GM18498 (cell line): ENCODE results near the gene SSH2.
A peak's percentile ranks its signal among the peaks of the same experiment; 100 is the strongest.

Experiments used
- ATAC-seq: cut with Tn5 transposase; IDR thresholded peaks from one replicate; pipeline ENCODE4 v1.9.1; 2021; ENCODE audit warnings: mild to moderate bottlenecking, moderate library complexity; ENCODE audit not compliant: unreplicated experiment

Gene SSH2

DNA sequence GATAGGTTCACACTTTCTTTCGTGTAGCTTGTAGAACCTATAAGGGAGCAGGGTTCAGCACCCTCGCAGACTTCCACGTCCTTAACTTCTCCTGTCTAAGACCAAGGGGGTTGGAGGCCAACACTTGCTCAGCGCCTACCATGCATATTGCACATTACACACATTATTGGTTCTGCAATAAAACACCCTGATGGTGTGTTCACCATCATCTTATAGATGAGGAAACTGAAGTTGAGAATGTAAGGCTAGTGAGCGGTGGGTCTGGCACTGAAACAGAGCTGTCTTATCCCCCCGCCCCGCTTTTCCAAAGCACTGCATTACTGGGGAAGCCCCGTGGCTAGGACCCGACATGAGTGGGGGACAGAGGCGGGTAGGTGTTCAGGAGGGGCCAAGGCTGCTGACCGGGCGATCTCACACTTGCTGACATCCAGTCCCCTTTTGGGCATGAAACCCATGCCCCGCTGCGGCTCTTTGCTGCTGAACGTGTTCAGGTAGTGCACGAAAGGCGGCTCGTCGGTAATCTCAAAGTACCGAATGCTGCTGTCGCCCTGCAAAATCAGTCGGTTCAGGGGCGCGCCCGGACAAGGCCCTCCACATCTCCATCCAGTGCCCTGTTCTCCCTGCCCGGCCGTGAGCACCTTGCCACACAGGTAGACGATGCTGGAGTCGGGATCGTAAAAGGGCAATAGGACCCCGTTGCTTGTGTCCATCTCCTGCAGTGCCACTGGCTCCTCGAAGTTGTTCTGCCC is 313.6 kb downstream of the SSH2 start:
- no peak for ATAC-seq

DNA sequence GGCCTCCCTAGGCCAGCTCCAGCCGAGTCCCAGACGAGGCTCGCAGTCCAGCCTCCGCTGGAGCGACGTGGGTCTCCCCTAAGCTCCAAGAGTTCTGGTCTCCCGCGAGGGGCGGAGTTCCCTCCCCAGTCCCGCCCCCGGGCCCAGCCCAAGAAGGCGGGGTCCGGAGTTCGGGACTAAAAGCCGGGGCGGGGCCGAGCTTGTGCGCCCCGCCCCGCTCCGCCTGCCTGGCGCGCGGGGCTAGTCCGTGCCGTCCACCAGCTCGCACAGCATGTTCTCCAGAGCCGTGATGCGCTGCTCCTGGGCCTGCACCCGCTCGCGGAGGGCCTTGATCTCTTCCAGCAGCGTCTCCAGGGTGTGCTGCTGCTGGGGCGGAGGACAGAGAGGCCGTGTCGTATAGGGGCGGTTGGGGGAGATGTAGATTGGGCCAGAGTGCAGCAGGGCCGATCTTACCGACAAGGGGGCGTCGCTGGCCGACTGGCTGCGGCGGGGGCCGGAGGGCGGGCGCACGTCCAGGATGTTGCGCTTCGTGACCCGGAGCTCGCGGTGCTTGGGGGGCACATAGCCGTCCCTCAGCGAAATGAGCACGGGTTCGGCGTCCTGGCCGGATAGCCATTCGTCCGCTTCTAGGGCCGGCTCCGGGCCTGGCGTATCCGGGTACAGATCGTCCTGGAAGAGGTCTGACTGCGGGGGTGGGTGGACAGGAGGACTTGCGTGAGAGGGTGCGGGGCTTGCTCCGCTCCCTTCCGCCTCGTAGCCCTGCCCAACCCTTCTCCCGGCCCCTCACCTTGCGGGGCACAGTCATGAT is 314.3 kb downstream of the SSH2 start:
- peak; percentile 65 for ATAC-seq

DNA sequence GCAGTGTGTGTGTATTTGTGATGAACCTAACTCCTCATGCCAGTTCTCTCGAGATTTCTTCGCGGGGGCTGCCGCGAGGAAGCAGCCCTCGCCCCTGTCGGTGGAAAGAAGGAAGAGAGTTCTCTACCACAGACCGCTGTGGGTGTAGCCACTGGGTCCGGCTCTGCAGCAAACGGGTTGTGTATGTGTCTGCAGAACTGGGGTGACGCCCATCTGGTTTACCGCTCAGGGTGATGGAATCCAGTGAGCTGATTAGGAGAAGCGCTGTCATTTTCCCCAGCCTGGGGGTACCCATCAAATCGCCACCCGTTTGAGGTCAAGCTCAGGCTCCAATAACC is 315.0 kb downstream of the SSH2 start:
- ATAC-seq: no peak

DNA sequence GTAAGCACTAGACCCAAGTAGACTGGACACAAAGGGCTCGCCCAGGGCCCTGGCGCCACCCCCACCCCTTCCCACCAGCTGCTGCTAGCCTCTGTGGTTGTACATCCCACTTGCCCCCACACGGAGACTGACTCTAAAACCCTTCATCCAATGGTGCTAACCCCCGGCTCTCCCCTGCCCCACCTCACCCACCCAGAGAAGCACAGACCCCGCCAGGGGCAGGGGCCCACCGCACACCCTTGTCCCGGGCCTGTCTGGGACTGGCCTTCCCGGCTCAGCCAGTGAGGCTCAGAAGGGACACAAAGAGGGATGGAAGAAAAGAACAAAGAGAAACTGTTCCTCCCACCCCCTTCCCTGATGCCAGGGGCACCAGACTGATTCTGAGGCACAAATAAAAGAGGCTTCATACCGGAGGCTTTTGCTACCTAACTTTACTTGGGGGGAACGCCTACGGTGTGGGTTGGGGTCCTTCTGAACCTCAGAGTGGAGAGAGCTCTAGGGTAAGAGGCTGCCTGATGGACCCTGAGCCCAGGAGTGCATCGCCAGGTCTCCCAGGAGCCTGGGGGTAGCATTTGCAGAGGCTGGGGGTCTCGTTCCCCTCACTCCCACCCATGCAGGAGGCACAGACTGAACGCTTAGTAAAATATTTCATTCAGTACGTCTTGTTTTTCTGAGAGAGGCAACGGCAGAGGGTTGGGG is 315.5 kb downstream of the SSH2 start:
- no peak for ATAC-seq

DNA sequence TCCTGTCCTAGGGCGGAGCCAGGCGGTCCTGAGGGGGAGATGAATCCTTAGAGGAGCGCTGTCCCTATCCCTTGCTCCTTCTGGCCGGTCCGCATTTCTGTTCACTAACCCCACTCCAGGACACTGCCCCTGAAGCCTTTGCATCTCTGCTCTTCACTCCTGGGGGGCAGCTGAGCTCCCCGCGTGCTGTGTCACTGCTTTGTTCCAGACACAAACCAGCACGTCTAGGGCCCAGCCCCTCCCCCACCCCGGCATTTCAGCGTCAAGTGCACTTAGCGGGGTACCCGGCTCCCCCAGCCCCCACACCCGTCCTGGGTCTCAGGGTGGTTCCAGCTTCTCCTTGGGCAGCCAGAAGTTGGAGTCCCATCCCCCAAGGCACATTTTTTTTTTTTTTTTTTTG is 316.2 kb downstream of the SSH2 start:
- ATAC-seq: no peak

DNA sequence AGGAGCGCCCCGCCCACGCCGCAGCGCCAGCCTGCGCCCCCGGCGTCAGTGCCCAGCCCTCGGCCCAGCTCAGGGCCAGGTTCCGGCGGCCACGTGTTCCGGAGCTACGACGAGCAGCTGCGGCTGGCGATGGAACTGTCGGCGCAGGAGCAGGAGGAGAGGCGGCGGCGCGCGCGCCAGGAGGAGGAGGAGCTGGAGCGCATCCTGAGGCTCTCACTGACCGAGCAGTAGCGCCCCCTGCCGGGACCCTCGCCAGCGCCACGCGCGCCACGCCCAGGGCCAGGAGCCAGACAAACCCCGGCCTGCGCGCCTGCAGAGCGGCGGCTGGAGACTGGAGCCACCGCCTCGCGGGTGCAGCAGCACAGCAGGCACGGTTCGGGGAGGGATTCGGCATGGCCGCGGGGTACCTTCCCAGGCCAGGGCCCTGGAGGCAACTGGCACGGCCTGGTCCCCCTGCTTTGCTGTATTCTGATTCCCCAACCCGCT is 316.6 kb downstream of the SSH2 start:
- ATAC-seq: peak; percentile 40

DNA sequence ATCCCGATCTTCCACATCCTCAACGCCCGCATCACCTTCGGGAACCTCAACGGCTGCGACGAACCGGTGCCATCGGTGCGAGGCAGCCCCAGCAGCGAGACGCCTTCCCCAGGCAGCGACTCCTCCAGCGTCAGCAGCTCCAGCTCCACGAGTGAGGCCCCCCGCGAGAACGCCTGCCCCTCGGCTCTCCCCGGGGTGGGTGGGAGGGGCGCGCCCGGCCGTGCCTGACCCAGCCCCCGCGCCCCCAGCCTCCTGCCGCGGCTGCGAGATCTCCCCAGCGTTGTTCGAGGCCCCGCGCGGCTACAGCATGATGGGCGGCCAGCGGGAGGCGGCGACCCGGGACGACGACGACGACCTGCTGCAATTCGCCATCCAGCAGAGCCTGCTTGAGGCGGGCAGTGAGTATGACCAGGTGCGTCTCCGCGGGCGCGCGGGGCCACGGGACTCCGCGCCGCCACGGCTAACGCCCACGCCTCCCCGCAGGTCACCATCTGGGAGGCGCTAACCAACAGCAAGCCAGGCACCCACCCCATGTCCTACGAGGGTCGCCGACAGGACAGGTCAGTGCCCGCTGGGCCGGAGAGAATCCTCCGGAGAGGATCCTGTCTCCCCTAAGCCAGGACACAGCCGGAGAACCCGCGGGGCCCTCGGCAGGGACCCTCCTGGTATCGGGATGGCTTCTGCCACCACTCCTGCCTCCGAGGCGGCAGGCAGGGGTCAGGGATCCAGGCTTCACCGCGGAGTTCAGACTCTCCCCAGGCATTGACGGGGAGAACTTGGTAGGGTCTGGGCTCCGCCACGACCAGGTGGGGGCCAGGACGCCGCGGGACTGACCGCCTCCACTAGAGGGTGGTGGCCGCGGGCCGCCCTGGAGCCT is 317.4 kb downstream of the SSH2 start:
- no peak for ATAC-seq

DNA sequence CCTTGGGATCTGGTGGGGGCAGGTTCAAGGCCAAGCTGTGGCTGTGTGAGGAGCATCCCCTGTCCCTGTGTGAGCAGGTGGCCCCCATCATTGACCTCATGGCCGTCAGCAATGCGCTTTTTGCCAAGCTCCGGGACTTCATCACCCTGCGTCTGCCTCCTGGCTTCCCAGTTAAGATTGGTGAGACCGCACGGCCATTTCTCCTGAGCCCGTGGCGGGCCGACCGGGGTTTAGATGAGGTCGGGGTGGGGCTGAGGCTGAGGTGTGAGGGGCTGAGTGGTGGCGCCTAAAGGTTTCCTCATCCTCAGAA is 318.0 kb downstream of the SSH2 start:
- ATAC-seq: no peak

DNA sequence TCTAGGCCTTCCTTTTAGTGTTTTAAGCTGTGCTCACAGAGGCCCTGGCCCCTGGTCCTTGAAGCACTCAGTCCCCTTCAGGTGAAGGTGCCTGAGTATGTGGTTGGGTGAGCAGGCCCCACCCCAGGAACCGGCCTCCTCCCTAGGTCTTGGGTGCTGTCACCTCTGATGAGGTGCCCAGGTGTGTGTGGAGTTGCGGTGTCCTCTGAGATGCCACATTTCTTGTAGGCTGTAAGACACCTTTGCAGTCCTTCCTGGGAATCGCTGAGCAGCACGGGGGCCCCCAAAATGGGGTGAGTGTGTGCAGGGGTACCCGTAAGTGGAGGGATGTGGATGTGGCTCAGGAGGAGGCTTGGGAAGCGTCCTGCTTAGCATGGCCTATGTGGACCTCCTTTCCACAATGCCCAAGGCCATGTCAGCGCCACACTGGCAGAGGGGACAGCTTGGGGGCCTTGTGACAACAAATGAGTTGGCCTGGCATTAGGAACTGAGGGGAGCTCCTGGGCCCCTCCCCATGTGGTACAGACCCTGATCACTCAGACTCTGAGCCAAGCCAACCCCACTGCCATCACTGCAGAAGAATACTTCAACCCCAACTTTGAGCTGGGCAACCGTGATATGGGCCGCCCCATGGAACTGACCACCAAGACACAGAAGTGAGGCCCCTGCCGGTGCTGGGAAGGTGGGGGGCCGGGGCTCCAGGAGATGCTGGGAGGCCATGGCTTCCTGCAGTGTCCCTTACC is 318.5 kb downstream of the SSH2 start:
- ATAC-seq: no peak

DNA sequence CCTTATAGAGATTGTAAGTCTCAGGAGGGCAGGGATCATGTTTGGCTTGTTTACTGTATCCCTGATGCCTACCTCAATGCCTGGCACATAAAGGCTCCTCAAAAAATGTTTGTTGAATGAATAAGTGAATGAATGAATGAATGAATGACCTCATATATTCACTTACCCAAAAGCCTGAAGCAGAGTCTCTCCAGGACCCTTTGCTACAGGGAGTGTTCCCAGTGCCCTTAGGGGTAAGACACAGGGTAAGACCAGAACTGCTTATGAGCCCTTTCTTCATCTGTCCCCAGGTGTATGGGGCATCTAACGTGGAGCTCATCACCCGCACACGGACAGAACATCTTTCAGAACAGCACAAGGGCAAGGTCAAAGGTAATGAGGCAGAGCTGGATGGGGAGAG is 319.6 kb downstream of the SSH2 start:
- no peak for ATAC-seq

DNA sequence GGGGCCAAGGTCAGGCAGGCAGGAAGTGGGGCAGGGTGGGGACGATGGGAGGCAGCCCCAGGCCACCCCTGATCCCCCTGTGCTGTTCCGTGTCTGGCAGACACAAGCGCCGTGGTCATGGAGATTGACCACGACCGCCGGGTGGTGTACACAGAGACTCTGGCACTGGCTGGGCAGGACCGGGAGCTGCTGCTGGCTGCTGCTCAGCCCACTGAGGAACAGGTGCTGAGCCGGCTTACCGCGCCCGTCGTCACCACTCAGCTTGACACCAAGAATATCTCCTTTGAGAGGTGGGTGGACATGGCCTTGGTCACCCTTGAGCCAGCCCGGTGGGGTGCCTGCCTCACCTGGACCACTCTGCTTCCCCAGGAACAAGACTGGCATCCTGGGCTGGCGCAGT is 321.0 kb downstream of the SSH2 start:
- ATAC-seq: no peak

DNA sequence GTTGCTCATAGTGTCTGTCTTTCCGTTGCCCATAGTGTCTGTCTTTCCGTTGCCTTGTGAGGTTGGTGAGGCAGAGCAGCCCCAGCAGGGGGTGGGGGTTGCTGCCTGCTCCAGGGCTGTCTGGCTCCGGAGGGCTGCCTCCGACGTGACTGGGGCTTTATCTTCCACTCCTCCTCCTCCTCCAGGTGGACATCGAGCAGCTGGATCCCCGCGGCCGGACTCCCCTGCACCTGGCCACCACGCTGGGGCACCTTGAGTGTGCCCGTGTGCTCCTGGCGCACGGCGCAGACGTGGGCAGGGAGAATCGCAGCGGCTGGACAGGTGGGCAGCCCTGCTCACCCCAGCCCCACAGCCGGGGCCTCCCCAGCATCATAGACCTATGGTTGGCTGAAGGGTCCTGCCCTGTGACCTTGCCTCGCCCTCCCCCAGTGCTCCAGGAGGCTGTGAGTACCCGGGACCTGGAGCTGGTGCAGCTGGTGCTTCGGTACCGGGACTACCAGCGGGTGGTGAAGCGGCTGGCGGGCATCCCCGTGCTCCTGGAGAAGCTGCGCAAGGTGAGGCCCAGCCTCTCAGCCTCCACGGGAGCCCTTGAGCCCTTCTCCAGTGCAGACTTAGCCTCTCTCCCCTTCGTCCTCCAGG is 322.4 kb downstream of the SSH2 start:
- no peak for ATAC-seq

DNA sequence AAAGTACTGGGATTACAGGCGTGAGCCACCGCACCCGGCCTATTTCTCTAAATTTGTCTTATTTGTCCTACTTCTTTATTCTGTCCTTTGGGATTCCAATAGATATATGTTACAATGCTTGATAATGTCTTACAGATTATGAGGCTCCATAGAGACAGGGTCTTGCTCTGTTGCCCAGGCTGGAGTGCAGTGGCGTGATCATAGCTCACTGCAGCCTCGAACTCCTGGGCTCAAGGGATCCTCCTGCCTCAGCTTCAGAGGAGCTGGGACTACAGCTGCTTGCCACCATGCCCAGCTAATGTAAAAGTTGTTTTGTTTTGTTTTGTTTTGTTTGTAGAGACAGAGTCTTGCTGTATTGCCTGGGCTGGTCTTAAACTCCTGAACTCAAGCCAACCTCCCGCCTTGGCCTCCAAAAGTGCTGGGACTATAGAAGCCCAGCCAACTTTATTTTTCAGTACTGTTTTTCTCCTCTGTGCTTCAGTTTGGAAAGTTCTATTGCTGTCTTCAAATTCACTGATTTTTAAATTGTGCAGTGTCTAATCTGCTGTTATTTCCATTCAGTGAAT is 326.8 kb downstream of the SSH2 start:
- ATAC-seq: no peak

DNA sequence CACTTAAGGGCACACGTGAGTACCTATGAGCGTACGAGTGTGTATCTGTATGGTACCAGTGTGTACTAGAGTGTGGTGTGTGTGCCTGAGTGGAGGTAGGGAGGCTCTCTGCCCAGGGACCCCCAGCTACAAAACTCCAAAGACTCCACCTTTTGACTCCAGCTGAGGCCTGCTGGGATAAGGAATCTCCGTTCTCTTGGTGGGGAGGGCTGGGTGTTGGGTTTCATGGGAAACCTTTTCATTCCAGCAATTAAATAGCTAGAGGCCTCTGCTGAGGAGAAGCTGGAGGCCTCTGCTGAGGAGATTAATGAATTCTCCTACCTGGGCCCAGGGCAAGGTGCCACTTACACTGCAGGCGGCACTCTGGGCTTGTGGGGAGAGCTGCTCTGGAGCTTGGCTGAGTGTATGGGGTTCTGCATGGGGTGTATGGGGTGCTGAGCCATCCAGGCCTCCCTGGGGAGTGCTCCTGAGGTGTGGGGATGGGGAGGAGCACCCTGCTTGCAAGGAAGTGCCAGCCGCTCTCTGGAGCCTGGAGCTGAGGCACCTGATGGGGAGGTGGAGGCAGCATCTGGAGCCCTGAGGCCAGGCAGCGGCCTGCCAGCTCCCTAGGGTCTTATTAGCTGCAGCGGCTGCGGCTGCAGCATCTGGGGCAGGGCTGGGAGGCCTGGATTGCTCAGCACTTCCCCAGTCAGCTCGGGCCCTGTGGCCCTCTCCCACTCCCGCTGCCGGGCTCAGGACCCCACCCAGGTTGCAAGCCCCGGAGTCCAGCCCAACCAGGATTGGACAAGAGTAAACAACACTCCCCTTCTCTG is 332.5 kb downstream of the SSH2 start:
- ATAC-seq: no peak

DNA sequence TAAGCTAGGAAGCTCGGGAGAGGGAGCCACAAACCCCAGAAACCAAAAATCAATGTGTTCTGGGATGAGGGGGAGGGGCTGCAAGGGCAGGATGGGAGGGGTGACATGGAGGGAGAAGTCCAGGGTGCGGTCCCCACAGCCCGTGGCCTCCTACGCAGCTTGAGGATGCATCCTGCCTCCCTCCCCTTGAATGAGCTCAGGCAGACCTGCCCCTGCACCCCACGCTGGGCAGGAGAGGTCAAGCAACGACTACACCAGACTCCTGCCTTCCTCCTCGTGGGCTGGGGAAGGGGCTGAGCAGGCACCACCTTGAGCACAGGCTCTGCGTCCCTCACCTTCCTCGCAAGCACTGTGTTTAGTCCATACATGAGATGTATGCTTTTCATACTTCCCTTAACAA is 333.2 kb downstream of the SSH2 start:
- no peak for ATAC-seq

DNA sequence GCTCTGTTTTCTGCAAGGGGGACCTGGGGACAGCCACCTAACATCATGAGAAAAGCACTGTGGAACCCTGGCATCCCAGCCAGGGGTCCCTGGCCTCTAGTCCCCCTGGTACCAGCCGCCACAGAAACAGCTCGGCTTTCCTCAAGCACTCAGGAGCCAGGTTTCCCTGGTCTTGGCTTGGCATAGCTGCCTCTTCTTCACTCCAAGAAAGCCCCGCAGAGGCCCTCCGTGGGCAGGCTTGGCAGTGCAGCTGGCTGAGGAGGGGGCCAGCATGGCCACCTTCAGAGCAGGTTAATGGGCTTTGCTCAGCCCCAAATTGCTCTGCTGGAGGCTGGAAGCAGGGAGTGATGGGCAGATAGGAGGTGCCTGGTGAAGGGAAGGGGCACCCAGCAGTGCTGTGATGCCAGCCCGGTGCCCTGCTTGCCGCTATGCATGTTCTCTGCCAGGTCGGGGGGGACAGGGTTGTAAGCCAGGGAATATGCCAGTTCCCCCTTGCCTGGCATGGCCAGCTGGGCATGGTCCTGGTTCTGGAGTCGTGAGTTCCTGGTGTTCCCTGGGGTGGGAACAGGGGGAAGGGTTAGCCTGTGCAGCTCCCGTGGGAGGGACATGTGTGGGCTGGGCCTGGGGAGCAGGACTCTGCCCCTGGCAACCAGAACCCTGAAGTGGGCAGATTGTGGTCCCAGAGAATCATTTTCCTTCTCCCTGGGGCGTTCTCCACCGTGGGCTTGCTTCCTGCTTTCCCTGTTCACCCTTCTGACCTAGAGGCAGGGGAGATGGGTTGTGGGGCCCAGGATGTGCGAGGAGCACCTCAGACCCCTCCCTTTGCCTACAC is 333.9 kb downstream of the SSH2 start:
- no peak for ATAC-seq

DNA sequence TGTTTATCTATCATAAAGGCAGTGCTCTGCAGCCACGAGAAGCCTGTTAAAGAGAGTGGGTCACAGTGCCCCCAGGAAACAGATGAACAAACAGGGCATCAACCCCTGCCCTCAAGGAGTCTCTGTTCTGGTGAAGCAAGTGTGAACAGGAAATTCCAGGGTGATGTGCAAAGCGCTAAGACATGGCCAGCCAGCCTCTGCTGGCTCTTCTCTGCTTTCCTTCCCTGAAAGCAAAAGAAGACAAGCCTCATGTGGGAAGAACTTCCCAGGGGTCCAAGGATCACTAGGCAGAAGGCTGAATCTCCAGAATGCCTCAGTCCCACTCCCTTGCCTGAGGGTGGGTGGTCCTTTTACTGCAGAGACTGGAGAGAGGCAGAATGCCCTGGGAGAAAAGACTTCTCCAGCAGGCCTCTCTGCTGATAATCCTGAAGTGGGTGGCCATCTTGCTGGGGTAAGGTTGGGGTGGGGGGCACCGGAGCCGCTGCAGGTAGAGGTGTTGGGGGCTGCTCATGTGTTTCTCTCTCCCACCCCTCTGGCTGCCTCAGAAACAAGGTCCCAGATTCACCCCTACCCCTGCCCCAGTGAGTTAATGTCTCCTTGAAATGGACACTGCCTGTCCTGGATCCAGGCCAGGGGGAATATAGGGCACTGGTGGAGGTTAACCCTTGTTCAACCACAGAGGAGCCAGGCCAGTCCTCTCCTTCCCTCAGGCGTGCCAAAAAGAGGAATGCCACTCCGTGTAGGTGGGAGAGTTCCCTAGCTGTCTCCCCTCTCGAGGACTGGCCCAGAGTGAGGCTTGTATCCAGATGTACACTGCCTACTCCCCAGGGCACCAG is 334.7 kb downstream of the SSH2 start:
- ATAC-seq: no peak
